GM21447 (cell line): ENCODE data around the gene TTC9C.
A peak's percentile ranks its signal among the peaks of the same experiment; 100 is the strongest.
"Not testable (repeated sequence)": the region's sequence is repeated elsewhere in the genome, so short reads cannot be mapped to it uniquely, and the experiment has no call there.

Source experiments
- ATAC-seq: cut with Tn5 transposase; IDR thresholded peaks from one replicate; pipeline ENCODE4 v1.9.1; 2021; ENCODE audit not compliant: unreplicated experiment

TTC9C gene, protein sequence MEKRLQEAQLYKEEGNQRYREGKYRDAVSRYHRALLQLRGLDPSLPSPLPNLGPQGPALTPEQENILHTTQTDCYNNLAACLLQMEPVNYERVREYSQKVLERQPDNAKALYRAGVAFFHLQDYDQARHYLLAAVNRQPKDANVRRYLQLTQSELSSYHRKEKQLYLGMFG

DNA sequence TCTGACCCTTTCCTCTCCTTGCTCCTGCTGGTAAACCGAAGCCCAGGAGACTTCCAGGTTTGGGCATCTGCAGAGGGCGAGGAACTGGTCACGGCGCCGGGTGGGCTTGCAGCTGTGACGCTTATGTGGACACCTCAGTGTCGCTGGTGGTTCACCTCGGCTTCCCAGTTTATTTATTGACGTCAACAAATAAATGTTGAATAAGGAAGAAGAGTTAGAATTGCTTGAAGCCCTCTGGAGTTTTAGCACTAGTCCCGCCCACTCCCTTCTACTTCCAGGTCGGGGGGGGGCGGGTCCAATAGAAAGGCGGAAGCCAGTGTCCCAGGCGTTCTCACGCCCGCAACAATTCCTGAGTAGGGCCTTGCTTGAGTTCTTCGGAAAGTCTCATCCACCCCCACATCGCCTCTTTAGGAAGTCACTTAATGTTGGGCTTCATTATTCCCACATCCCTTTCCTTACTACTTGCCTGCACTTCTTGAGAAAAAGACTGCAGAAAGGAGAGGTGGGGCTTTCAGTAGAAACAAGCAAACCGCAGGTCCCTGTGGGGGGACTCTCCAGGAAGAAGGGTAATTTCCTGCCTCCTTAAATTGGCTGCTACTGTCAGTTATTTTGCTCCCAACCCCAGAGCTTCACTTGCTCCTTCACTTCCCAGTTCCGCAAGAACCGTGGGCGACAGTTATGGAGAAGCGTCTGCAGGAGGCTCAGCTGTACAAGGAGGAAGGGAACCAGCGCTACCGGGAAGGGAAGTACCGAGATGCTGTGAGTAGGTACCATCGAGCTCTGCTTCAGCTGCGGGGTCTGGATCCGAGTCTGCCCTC is at the start of gene TTC9C:
TSS of gene TTC9C (plus strand) at position 316 of the 818 bp plus-strand sequence. CDS start at position 679, 363 bp downstream.
- peak; percentile 20 for ATAC-seq

- ATAC-seq: peak; percentile 71
Observed at GRCh38 chr11:62678770-62679696, 49.3 kb upstream of the TTC9C start, which contains the start of gene UBXN1. TSS of gene UBXN1 (minus strand) at chr11:62679073. CDS start at chr11:62678923, 150 bp downstream.

- peak; percentile 51 for ATAC-seq
Observed at GRCh38 chr11:62680825-62681240, 47.5 kb upstream of the TTC9C start.

DNA sequence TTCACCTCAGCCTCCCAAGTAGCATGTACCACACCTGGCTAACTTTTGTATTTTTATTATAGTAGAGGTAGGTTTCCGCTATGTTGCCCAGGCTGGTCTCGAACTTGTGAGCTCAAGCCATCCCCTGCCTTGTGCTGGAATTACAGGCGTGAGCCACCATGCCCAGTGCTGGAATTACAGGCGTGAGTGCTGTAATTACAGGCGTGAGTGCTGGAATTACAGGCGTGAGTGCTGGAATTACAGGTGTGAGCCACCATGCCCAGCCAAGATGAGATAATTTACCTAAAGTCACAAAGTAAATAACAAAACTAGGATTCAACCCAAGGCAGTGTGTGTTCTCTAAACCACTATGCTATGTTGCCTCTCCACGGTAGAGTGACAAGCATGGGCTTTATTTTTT is 45.8 kb upstream of the TTC9C start:
- ATAC-seq: no peak

GRCh38 chr11:62687508-62688396 is 40.5 kb upstream of the TTC9C start:
- ATAC-seq: no peak

- ATAC-seq: no peak
Observed at GRCh38 chr11:62688491-62688890, 39.8 kb upstream of the TTC9C start.

DNA sequence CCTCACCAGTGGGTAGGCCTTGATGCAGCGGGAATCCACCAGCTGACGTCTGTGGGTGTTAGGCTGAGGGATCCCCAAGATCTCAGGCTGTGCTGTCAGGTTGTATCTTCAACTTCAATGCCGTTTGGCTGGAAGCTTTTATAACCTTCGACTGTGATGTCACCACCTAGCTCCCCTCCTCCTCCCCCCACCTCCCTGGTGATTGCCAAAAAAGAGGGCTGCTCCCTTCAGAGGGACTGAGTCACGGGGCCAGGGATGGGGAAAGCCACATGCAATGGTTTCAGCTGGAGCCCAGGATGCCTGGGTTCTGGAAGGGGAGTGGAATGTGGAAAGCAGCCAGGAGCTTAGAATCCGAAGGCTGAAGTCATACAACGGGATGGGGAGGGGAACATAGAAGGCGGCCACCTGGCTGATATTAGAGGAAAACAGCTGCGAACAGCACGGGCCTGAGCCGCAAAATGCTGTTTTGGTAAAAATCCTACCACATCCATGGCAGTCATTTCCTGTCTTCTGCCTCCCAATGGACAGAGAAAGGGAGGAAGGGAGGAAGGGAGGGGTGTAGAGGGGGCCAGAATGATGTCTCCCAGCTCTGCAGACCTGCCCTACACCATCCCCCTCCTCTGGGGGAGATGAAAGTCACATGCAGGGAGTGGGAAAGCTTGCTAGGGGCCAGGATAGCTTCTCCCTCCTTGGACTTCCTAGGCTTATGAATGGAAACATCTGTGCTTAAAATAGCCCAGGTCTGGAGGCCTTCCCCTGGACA is 38.7 kb upstream of the TTC9C start, which contains the start of gene LRRN4CL:
TSS of gene LRRN4CL (minus strand) at position 110 of the 763 bp plus-strand sequence. CDS start 1,022 bp downstream, outside the sequence.
- ATAC-seq: no peak

GRCh38 chr11:62693624-62694023 is 34.7 kb upstream of the TTC9C start:
- not testable (repeated sequence) for ATAC-seq

DNA sequence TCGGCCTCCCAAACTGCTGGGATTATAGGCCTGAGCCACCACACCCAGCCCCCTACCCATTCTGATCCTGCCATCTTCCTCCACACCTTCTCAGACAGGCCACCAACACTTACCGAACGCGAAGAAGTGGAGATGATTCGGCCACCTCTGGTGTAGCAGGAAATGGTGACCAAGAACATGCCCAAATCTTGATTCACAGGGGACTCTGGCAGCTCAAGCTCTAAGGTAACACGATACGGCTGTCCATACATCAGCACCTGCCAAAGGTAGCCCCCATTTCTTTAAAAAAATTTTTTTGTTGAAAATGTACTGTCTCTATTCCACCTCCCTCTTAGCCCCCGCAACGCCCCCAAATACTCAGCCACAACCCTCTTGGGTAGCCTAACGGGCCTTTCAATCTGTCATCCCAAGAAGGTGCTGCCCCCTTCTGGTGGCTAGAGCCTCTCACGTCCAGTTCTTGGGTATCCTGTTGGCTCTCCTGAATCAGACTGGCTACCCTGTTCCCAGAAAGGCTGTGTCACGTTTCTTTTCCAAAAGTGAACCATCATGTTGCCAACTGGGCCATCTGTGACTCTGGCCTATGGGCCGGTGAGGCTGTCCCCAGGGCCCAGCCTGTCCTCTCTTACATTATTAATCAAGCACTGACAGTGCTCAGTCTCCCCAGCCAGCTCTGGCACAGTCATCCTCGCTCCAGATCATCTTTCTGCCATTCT is 33.7 kb upstream of the TTC9C start:
- ATAC-seq: no peak

- ATAC-seq: no peak
Observed at GRCh38 chr11:62702246-62702645, 26.0 kb upstream of the TTC9C start.

- not testable (repeated sequence) for ATAC-seq
Observed at GRCh38 chr11:62703921-62704320, 24.4 kb upstream of the TTC9C start.

- no peak for ATAC-seq
Observed at GRCh38 chr11:62705413-62705812, 22.9 kb upstream of the TTC9C start.

GRCh38 chr11:62705880-62706849 is 22.1 kb upstream of the TTC9C start:
- ATAC-seq: no peak

- ATAC-seq: no peak
Observed at GRCh38 chr11:62706850-62707247, 21.4 kb upstream of the TTC9C start.

GRCh38 chr11:62707277-62707861 is 20.9 kb upstream of the TTC9C start, which contains the start of the genes BSCL2 and GNG3:
TSS of gene BSCL2 (minus strand) at chr11:62707424. CDS start at chr11:62707195, 229 bp downstream.
TSS of gene GNG3 (plus strand) at chr11:62707676. CDS start at chr11:62708296, 620 bp downstream.
- ATAC-seq: no peak

- ATAC-seq: no peak
Observed at GRCh38 chr11:62708392-62708791, 19.9 kb upstream of the TTC9C start.

DNA sequence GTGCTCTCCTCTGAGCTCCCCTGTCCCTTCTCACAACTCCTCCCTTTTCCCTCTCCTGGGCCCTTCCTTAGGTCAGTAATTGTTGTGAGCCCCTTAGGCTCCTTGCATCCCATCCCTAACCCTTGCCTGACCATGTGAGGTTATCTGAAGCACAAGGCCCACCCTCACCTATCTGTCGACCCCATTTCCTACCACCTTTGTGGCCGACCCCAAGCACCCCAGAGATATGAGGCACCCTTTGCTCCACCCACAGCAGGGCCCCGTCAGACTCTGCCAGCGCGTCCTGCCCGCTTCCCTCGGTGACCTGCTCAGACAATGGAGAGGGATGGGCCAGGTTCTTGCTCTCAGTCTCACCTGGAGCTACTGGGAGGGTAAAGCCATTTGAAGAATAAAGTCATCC is 19.5 kb upstream of the TTC9C start:
- no peak for ATAC-seq
